ELF-1 (cell line): ENCODE data around the gene TIAM2.
A peak's percentile ranks its signal among the peaks of the same experiment; 100 is the strongest.

Source experiments
- DNase-seq: peaks from one replicate; pipeline ENCODE4 v3.0.0-alpha.2; 2016; ENCODE audit warnings: low read depth, low spot score

TIAM2 gene

DNA sequence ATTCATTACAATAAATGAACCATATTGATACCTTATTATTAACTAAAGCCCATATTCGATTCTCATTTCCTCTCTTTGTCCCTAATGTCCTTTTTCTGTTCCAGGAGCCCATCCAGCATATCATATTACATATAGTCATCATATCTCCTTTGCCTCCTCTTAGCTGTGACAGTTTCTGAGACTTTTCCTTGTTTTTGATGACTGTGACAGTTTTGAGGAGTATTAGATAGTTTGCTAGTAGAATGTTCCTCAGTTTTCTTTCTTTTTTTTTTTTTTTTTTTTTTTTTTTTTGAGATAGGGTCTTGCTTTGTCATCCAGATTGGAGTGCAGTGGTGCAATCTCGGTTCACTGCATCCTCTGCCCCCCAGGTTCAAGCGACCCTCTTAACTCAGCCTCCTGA lies 61.6 kb downstream of the TIAM2 start:
- DNase-seq: no peak

- DNase-seq: no peak
Measured at GRCh38 chr6:155061381-155061780, 66.3 kb downstream of the TIAM2 start.

- no peak for DNase-seq
Measured at GRCh38 chr6:155062866-155063341, 67.8 kb downstream of the TIAM2 start.

- DNase-seq: no peak
Measured at GRCh38 chr6:155064303-155064702, 69.2 kb downstream of the TIAM2 start.

DNA sequence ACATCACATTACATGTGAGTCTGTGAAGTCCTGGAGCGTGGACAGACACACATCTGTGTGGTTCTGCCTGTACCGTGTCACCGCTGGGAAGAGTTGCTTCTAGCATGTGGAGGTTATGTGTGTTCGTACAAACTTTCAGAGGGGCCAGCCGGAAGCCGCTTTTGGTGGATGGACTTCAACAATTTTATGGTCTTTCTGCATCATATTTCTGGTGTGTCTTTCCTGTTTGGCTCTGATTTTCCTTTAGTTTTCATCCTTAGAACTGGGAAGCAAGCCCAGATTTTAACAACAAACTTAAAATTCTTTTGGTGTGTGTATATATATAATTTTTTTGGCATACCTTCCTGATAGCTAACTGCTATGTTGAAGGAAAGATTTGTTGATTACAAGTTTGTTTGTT lies 71.2 kb downstream of the TIAM2 start:
- DNase-seq: no peak

DNA sequence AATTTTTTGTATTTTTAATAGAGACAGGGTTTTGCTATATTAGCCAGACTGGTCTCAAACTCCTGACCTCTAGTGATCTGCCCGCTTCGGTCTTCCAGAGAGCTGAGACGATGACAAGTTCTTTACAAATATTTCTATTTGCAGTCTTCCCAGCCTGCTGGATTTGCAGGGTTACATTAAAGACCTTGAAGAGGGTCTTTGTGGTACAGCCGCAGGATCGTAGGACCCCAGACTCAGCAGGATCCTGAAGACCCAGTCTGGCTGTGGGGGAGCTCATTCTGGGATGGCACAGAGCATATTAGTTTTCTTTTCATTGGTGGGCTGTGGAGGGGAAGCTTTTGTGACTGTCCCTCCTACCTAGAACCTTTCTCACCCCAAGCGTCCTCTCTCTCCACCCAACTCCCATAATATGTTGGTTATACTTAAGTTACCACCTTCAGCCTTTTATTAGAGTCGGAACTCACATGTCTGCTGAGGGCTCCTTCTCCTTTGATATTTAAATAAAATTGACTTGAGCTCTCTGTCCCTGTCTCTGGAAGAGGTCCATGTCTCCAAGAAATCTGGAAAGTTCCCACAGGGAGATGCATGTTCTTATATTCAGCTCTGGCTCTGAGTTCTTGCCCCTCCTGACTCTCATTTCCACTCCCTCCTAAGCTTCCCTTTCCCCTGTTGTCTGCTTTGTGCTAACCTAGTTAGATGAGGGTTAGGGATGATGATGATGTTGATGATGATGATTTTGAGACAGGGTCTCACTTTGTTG lies 72.0 kb downstream of the TIAM2 start:
- DNase-seq: no peak

GRCh38 chr6:155067956-155068615 lies 73.0 kb downstream of the TIAM2 start:
- DNase-seq: no peak

- DNase-seq: no peak
Measured at GRCh38 chr6:155069543-155069942, 74.4 kb downstream of the TIAM2 start.

- no peak for DNase-seq
Measured at GRCh38 chr6:155075930-155076695, 81.0 kb downstream of the TIAM2 start.

DNA sequence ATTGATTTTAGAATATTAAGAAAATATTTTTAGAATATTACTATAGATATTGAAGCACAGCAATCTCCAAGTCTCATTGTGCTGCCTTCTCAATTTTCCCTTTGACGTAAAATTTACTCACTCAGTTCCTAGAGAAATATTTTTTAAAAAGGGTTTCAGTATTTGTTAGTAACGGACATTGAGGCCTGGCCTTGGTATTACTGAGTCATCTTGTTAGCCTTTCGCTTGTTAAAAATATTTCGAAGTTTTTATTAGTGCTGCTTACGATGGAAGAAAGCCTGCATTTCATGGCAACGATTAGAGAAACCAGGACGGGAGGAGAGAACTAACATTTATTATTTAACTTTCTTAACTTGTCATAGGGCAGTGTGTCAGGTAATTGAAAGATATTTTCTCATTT lies 82.2 kb downstream of the TIAM2 start:
- no peak for DNase-seq

DNA sequence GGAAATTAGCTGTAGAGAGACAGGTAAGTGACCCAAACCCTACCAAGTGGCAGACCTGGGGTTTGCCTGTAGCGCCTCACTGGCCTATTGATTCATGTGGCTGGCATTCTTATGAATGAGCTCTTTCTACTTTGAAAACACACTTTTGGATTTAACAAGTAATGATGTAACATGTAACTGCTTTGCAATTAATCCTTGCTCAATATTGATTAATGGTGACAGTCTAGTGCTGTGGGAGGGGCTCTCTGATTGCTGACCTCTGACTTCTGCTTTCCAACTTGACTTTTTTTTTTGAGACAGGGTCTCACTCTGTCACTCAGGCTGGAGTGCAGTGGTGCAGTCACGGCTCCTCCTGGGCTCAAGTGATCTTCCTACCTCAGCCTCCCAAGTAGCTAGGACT lies 82.7 kb downstream of the TIAM2 start:
- DNase-seq: no peak

DNA sequence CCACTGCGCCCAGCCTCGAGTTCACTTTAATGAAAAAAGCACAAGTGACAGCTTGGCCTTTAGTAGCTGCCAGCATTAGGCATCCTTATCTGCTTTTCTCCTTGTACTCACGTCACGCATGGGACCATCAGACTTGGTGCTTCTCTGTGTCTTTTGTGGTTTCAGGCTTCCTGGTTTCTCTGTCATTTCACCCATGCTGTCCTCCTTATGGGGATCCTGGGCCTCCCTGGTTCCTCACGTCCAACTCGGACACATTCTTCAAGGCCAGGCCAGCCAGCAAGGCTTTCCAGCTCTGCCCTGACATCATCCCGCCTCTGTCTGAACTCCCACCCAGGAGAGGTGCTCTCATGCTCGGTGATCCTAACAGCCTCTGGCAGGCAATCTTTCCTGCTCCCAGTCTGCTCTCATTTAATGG lies 83.2 kb downstream of the TIAM2 start:
- DNase-seq: peak; percentile 54

DNA sequence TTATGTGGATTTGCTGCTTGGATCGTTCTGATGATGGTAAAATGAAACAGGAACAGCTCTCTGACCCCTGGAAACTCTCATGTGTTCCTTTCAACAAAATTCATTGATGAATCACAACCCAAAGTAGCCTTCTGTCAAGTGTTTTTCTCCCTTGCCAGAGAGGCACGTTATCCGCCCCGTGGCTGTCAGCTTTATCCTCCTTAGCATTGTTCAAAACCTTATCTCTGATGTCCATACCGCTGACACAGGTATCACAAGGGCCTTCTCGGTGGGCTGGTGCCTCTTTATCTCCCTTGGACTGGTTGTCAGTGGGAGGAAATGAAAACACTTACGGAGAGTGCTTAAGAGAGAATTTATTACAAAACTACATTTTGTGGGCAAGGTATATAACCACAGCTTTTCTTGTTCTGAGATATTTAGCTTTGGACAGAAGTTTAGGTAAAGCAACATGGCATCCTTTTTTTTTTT lies 84.9 kb downstream of the TIAM2 start:
- no peak for DNase-seq

DNA sequence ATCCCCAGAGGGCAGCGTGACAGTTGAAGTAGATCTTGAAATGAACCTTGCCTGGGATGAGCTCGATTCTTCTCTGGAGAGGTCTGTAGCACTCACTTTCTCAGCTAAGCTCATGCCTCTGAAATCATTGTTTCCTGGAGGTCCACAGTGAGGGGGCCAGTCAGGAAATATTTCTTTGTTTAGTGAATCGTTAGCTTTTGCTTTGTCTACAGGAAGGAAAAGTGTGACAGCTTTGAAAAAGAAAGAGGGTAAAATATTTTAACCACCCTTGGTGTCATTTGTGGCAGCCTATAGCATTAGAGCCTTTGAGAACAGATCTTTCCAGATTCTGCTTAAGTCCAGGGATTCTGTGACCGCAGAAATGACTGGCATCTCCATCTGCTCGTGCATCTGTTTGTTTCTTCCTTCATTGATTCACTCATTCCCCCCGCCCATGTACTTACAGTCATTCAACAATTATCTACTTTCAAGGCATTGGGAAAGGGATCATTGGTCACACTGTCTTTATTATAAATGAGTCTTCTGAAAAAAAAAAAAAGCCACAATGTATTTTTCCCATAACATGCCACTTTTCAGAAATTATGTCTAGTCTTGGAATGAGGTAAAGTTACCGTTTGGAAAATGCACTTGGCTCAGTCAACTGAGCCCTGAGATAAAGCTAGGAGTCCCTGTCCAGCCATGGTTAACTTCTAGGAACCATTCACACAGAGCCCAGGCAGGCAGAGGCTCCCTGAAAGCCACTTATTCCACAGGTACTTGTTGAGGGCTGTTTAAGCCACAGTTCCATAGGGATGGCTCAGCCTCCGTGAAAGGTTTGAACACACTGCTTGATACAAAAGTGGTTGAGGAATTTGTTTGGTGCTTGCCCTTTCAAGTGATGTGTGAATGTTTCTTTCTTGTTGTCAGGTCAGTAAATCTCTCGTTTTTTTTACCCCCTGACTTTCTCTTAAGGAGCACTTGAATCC lies 86.0 kb downstream of the TIAM2 start:
- no peak for DNase-seq

- DNase-seq: no peak
Measured at GRCh38 chr6:155084431-155085123, 89.5 kb downstream of the TIAM2 start.

DNA sequence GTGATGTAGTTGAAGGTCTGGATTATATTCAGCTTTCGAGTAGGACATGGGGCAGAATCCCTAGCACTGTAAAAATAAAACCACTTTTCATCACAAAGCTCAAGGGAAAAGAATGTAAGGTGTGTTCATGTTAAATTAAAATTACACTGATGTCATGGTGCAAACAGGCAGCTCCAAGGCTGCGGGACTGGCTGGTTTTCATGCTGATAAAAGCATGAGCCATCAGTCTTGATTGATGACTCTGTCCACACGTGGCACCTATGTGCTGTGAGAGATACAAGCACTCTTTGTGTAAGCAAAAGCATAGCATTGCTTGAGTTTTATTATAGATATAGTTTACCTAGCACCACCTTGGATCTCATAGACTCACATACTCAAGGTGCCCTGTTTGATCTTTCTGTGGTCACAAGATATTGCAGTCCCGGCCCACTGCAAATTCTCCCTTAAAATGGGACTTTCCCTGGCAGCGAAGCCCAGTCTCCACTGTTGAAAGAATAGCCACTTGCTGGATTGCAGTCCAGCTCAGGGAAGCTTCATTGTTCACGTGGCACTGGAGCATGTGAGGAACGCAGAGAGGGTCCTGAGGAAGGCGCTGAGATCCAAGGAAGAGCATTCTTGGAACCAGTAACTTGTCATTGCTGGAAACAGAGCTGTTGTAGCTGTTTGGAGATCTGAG lies 90.6 kb downstream of the TIAM2 start:
- DNase-seq: no peak

DNA sequence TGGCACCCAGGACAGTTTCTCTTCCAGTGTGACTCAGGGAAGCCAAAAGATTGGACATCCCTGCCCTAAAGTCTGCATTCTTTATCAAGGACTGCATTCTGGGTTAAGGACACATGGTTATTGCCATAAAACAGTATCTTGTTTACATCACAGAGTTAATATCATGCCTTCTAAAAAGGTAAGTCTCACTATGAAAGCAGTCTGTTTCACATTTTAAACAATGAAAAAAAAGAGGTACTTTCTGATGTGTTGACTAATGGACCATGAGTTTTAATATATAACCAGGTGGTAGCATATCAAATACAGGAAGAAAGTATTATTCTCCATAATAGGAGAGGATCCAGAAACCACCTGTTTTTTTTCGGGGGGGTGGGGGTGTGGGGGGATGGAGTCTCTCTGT lies 93.7 kb downstream of the TIAM2 start:
- no peak for DNase-seq

- DNase-seq: no peak
Measured at GRCh38 chr6:155089746-155090145, 94.6 kb downstream of the TIAM2 start.

GRCh38 chr6:155090166-155090565 lies 95.1 kb downstream of the TIAM2 start:
- DNase-seq: no peak

DNA sequence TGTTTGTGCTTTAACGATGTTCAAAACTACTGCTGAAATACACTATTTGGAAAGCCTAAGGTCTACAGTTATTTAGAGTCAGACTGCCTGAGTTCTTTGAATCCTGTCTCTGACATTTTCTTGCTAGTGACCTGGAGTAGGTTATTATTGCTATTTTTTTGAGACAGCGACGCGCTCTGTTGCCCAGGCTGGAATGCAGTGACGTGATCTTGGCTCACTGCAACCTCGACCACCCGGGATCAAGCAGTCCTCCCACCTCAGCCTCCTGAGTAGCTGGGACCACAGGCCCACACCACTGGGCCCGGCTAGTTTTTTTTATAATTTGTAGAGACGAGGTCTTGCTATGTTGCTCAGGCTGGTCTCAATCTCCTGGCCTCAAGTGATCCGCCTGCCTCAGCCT lies 96.6 kb downstream of the TIAM2 start:
- no peak for DNase-seq
